ENCODE measurements around the gene PCDHGA5.
A peak's percentile ranks its signal among the peaks of the same experiment; 100 is the strongest.
"Not testable (repeated sequence)": the region's sequence is repeated elsewhere in the genome, so short reads cannot be mapped to it uniquely, and the experiment has no call there.

The PCDHGA5 gene

GRCh38 chr5:141384471-141385267, 20.7 kb downstream of the PCDHGA5 start:
- H3K4me3 ChIP-seq (ENCODE audit: low read depth, low read length), result no peak overlapping the region

GRCh38 chr5:141387557-141388311, 23.8 kb downstream of the PCDHGA5 start, which contains the start of gene PCDHGB4:
TSS of gene PCDHGB4 (plus strand) at chr5:141387698. CDS start at chr5:141387885, 187 bp downstream.
- peak within 1 kb of the TSS; percentile 25 for H3K4me3 ChIP-seq (ENCODE audit: low read depth, low read length)

GRCh38 chr5:141388661-141389060, 24.7 kb downstream of the PCDHGA5 start:
- H3K4me3 ChIP-seq (ENCODE audit: low read depth, low read length), result no peak overlapping the region

GRCh38 chr5:141389153-141390042, 25.4 kb downstream of the PCDHGA5 start:
- no peak overlapping the region for H3K4me3 ChIP-seq (ENCODE audit: low read depth, low read length)

- H3K4me3 ChIP-seq (ENCODE audit: low read depth, low read length), result no peak within 1 kb of the TSS
Observed at GRCh38 chr5:141392429-141393198, 28.7 kb downstream of the PCDHGA5 start, which contains the start of gene PCDHGA8. TSS of gene PCDHGA8 (plus strand) at chr5:141392633. CDS start at chr5:141392814, 181 bp downstream.

GRCh38 chr5:141393267-141393666, 29.3 kb downstream of the PCDHGA5 start:
- no peak overlapping the region for H3K4me3 ChIP-seq (ENCODE audit: low read depth, low read length)

- H3K4me3 ChIP-seq (ENCODE audit: low read depth, low read length), result not testable (repeated sequence)
Observed at GRCh38 chr5:141394401-141395187, 30.6 kb downstream of the PCDHGA5 start.

- not testable (repeated sequence) for H3K4me3 ChIP-seq (ENCODE audit: low read depth, low read length)
Observed at GRCh38 chr5:141397756-141398551, 34.0 kb downstream of the PCDHGA5 start, which contains the start of gene PCDHGB5. TSS of gene PCDHGB5 (plus strand) at chr5:141397947. CDS start at chr5:141398128, 181 bp downstream.

GRCh38 chr5:141398608-141399007, 34.6 kb downstream of the PCDHGA5 start:
- H3K4me3 ChIP-seq (ENCODE audit: low read depth, low read length), result no peak overlapping the region

GRCh38 chr5:141399555-141400258, 35.7 kb downstream of the PCDHGA5 start:
- H3K4me3 ChIP-seq (ENCODE audit: low read depth, low read length), result no peak overlapping the region

GRCh38 chr5:141402553-141403243, 38.7 kb downstream of the PCDHGA5 start, which contains the start of gene PCDHGA9:
TSS of gene PCDHGA9 (plus strand) at chr5:141402778. CDS start at chr5:141402953, 175 bp downstream.
- H3K4me3 ChIP-seq (ENCODE audit: low read depth, low read length), result no peak within 1 kb of the TSS

GRCh38 chr5:141403387-141403786, 39.4 kb downstream of the PCDHGA5 start:
- no peak overlapping the region for H3K4me3 ChIP-seq (ENCODE audit: low read depth, low read length)

GRCh38 chr5:141407790-141408505, 44.0 kb downstream of the PCDHGA5 start, which contains the start of gene PCDHGB6:
TSS of gene PCDHGB6 (plus strand) at chr5:141408021. CDS start at chr5:141408203, 182 bp downstream.
- H3K4me3 ChIP-seq (ENCODE audit: low read depth, low read length), result peak within 1 kb of the TSS; percentile 53

GRCh38 chr5:141409598-141410306, 45.8 kb downstream of the PCDHGA5 start:
- no peak overlapping the region for H3K4me3 ChIP-seq (ENCODE audit: low read depth, low read length)

GRCh38 chr5:141411575-141411974, 47.6 kb downstream of the PCDHGA5 start:
- H3K4me3 ChIP-seq (ENCODE audit: low read depth, low read length), result no peak overlapping the region
